H9 (cell line): ENCODE results near the gene PLCL1. TPM values are rescaled to one million over a fixed set of nuclear protein-coding genes. Genes with fewer than 3 reads are reported as not detected.

Source experiments
- DNase-seq: peaks from one replicate; pipeline ENCODE4 v3.0.0-alpha.2; 2017
- H2AFZ ChIP-seq: one replicate; pipeline ENCODE4 v1.6.1; 2013; ENCODE audit warnings: mild to moderate bottlenecking, low read length, control low read depth, moderate library complexity
- H2AK5ac ChIP-seq: 2 replicates; pipeline ENCODE4 v1.6.1; 2013; ENCODE audit warnings: low read length, control low read depth, mixed read lengths; ENCODE audit not compliant: insufficient read length
- H2BK120ac ChIP-seq: one replicate; pipeline ENCODE4 v1.6.1; 2013; ENCODE audit warnings: low read depth, mild to moderate bottlenecking, low read length, control low read depth, inconsistent platforms; ENCODE audit not compliant: poor library complexity, severe bottlenecking
- H2BK12ac ChIP-seq: 2 replicates; pipeline ENCODE4 v1.6.1; 2013; ENCODE audit warnings: low read length, control low read depth, mixed read lengths, low read depth; ENCODE audit not compliant: insufficient read length
- H2BK15ac ChIP-seq: 2 replicates; pipeline ENCODE4 v1.6.1; 2013; ENCODE audit warnings: low read depth, low read length, control low read depth
- H2BK20ac ChIP-seq: one replicate; pipeline ENCODE4 v1.6.1; 2013; ENCODE audit warnings: low read depth, mild to moderate bottlenecking, low read length, control low read depth, inconsistent platforms; ENCODE audit not compliant: poor library complexity, severe bottlenecking
- H2BK5ac ChIP-seq: 2 replicates; pipeline ENCODE4 v1.6.1; 2013; ENCODE audit warnings: low read length, control low read depth, mixed read lengths; ENCODE audit not compliant: insufficient read length
- H3K14ac ChIP-seq: 2 replicates; pipeline ENCODE4 v1.6.1; 2013; ENCODE audit warnings: low read length, control low read depth; ENCODE audit not compliant: insufficient read depth
- H3K18ac ChIP-seq: 2 replicates; pipeline ENCODE4 v1.6.1; 2013; ENCODE audit warnings: low read depth, mild to moderate bottlenecking, mixed read lengths, low read length, control low read depth; ENCODE audit not compliant: insufficient read length
- H3K23ac ChIP-seq: 2 replicates; pipeline ENCODE4 v1.6.1; 2013; ENCODE audit warnings: low read length, control low read depth, mixed read lengths, low read depth; ENCODE audit not compliant: insufficient read length
- H3K23me2 ChIP-seq: 2 replicates; pipeline ENCODE4 v1.6.1; 2013; ENCODE audit warnings: low read depth, mild to moderate bottlenecking, mixed read lengths, low read length, control low read depth; ENCODE audit not compliant: insufficient read length, poor library complexity, severe bottlenecking
- H3K27ac ChIP-seq: 2 replicates; pipeline ENCODE4 v1.5.1; 2013; ENCODE audit warnings: low read length, control low read depth, mixed read lengths, low read depth; ENCODE audit not compliant: insufficient read length
- H3K27me3 ChIP-seq: 2 replicates; pipeline ENCODE4 v1.6.1; 2013; ENCODE audit warnings: low read length, control low read depth, inconsistent platforms; ENCODE audit not compliant: insufficient read depth
- H3K4ac ChIP-seq: 2 replicates; pipeline ENCODE4 v1.6.1; 2013; ENCODE audit warnings: low read depth, mild to moderate bottlenecking, control low read depth, inconsistent platforms, low read length, moderate library complexity
- H3K4me1 ChIP-seq: 2 replicates; pipeline ENCODE4 v1.6.1; 2013; ENCODE audit warnings: low read length, control low read depth, inconsistent platforms; ENCODE audit not compliant: insufficient read depth
- H3K4me2 ChIP-seq: 2 replicates; pipeline ENCODE4 v1.6.1; 2013; ENCODE audit warnings: low read length, control low read depth, mixed read lengths; ENCODE audit not compliant: insufficient read length, insufficient read depth
- H3K56ac ChIP-seq: 2 replicates; pipeline ENCODE4 v1.6.1; 2013; ENCODE audit warnings: low read depth, mild to moderate bottlenecking, mixed read lengths, low read length, control low read depth; ENCODE audit not compliant: insufficient read length
- H3K79me1 ChIP-seq: 2 replicates; pipeline ENCODE4 v1.6.1; 2013; ENCODE audit warnings: low read depth, mild to moderate bottlenecking, moderate library complexity, low read length, control low read depth, inconsistent platforms; ENCODE audit not compliant: insufficient read depth, poor library complexity, severe bottlenecking
- H3K79me2 ChIP-seq: 2 replicates; pipeline ENCODE4 v1.6.1; 2013; ENCODE audit warnings: low read length, control low read depth, inconsistent platforms; ENCODE audit not compliant: insufficient read depth
- H3K9ac ChIP-seq: 2 replicates; pipeline ENCODE4 v1.6.1; 2013; ENCODE audit warnings: low read length, control low read depth, mixed read lengths; ENCODE audit not compliant: insufficient read length; ENCODE audit errors: extremely low read depth
- H3K9me3 ChIP-seq: one replicate; pipeline ENCODE4 v1.6.1; 2013; ENCODE audit warnings: low read depth, low read length, inconsistent platforms; ENCODE audit not compliant: control insufficient read depth
- H3T11ph ChIP-seq: one replicate; pipeline ENCODE4 v1.6.1; 2013; ENCODE audit warnings: mild to moderate bottlenecking, low read length, control low read depth, inconsistent platforms
- H4K20me1 ChIP-seq: one replicate; pipeline ENCODE4 v1.6.1; 2013; ENCODE audit not compliant: control insufficient read depth, insufficient read length, insufficient read depth
- H4K5ac ChIP-seq: 2 replicates; pipeline ENCODE4 v1.6.1; 2013; ENCODE audit warnings: low read depth, mild to moderate bottlenecking, mixed read lengths, low read length, control low read depth; ENCODE audit not compliant: insufficient read length
- H4K8ac ChIP-seq: replicated peaks from 2 replicates; pipeline ENCODE4 v1.6.1; 2013; ENCODE audit warnings: low read length, control low read depth, mixed read lengths, low read depth; ENCODE audit not compliant: insufficient read length
- H4K91ac ChIP-seq: 2 replicates; pipeline ENCODE4 v1.6.1; 2013; ENCODE audit warnings: low read depth, mild to moderate bottlenecking, moderate library complexity, mixed read lengths, low read length, control low read depth; ENCODE audit not compliant: insufficient read length
- H3K27ac Mint-ChIP-seq, 3 experiments: 2 replicates in 2 of 3; 3 replicates in 1 of 3; pipeline ENCODE4 v1.8.0; 2020 to 2021; ENCODE audit warnings: mixed read lengths in 3 of 3, mild to moderate bottlenecking in 1 of 3, moderate library complexity in 1 of 3
- H3K27me3 Mint-ChIP-seq: 2 replicates; pipeline ENCODE4 v1.8.0; 2021; ENCODE audit warnings: low read depth, mild to moderate bottlenecking, moderate library complexity, mixed read lengths
- H3K36me3 Mint-ChIP-seq, 3 experiments: 2 replicates in 2 of 3; 3 replicates in 1 of 3; pipeline ENCODE4 v1.8.0; 2020 to 2021; ENCODE audit warnings: low read depth in 3 of 3, mixed read lengths in 3 of 3; ENCODE audit not compliant: insufficient read depth in 1 of 3
- H3K4me1 Mint-ChIP-seq, 2 experiments: 2 replicates each; pipeline ENCODE4 v1.8.0; 2020; ENCODE audit warnings: mixed read lengths in 2 of 2
- H3K4me3 Mint-ChIP-seq, 2 experiments: 2 replicates in 1 of 2; 3 replicates in 1 of 2; pipeline ENCODE4 v1.8.0; 2020 to 2021; ENCODE audit warnings: mild to moderate bottlenecking in 2 of 2, mixed read lengths in 2 of 2, moderate library complexity in 1 of 2
- H3K9me3 Mint-ChIP-seq, 2 experiments: 2 replicates in 1 of 2; 3 replicates in 1 of 2; pipeline ENCODE4 v1.8.0; 2020; ENCODE audit warnings: mild to moderate bottlenecking in 2 of 2, mixed read lengths in 2 of 2, moderate library complexity in 1 of 2
- CTCF ChIP-seq: fragments of 200-600 bp; sonication (generic); conservative IDR thresholded peaks from 3 replicates; pipeline ENCODE4 v1.8.0; 2021; ENCODE audit warnings: antibody characterized with exemption, mild to moderate bottlenecking
- WGBS: extraction: QIAGEN DNeasy Blood & Tissue Kit; methylation state at CpG from one replicate; pipeline ENCODE4 v1.1.7; 2013; ENCODE audit warnings: missing lambda C conversion rate, low lambda C conversion rate, mixed read lengths; ENCODE audit not compliant: insufficient read length; ENCODE audit errors: extremely low coverage; 5-methylcytosine and 5-hydroxymethylcytosine counted together
- total RNA-seq: library from RNA; stranded (reverse); gene quantifications from 2 replicates; pipeline ENCODE4 v1.2.1, GENCODE V29; 2021

PLCL1 gene
- total RNA-seq, 1 experiment from 2014 or later: 0.04 TPM

GRCh38 chr2:197800091-197800490 lies 4.3 kb upstream of the PLCL1 start:
- Mint-ChIP-seq H3K36me3 (0 out of 7 replicates have a peak, but pooled peaks cover 0 to 4% (median 0%) of the 10 kb centered on the region in 3 experiments), H3K9me3 (peaks cover 6 to 8% of the 10 kb centered on the region in 2 experiments; a peak in 3 of 5 replicates), H3K4me1 (peaks cover 5 to 6% of the 10 kb centered on the region in 2 experiments), H3K4me3 (no peak overlapping the region), H3K27ac (no peak overlapping the region), H3K27me3 (peaks cover 25% of the 10 kb centered on the region)
- H2BK120ac ChIP-seq: no peak overlapping the region
- H4K8ac ChIP-seq: no peak overlapping the region
- DNase-seq: no peak
- peaks cover under 1% of the 10 kb centered on the region; the same call in 1 of the 2 replicates for H3K27me3 ChIP-seq
- H3K27ac ChIP-seq: no peak overlapping the region
- H3K79me1 ChIP-seq: no peaks in the 10 kb centered on the region
- no peaks in the 10 kb centered on the region for H4K20me1 ChIP-seq
- no peak overlapping the region for H2BK12ac ChIP-seq
- no peak overlapping the region for H2AFZ ChIP-seq
- H3K23ac ChIP-seq: no peak overlapping the region
- no CpG with 5 or more reads among the region's 2 CpGs for WGBS
- no peak overlapping the region for H3K9ac ChIP-seq
- H3K9me3 ChIP-seq: no peaks in the 10 kb centered on the region
- no peak overlapping the region for H4K5ac ChIP-seq
- no peak overlapping the region for H3K4ac ChIP-seq
- H2BK5ac ChIP-seq: no peak overlapping the region
- H2BK20ac ChIP-seq: no peak overlapping the region
- no peaks in the 10 kb centered on the region for H3K79me2 ChIP-seq
- H4K91ac ChIP-seq: no peak overlapping the region
- H3T11ph ChIP-seq: no peak overlapping the region
- H3K4me2 ChIP-seq: no peak overlapping the region
- H3K23me2 ChIP-seq: peaks cover 5% of the 10 kb centered on the region
- no peak overlapping the region for H3K18ac ChIP-seq
- H2AK5ac ChIP-seq: no peak overlapping the region
- H3K14ac ChIP-seq: no peak overlapping the region
- no peaks in the 10 kb centered on the region for H3K4me1 ChIP-seq
- H2BK15ac ChIP-seq: no peak overlapping the region
- TF ChIP-seq CTCF: no peak
- no peak overlapping the region for H3K56ac ChIP-seq
